Esophagus muscularis mucosa (tissue), 3 donors: Measurements from ENCODE around the gene CNGA3.

ENCODE experiments used
- POLR2A ChIP-seq: fragments of 450-650 bp; IDR thresholded peaks from one replicate; pipeline ENCODE4 v1.6.1; 2017; ENCODE audit warnings: antibody characterized with exemption, moderate library complexity, mild to moderate bottlenecking, low read depth
- POLR2AphosphoS5 ChIP-seq, 2 donors: sonication (generic); formaldehyde crosslinking; IDR thresholded peaks; one replicate each; pipeline ENCODE4 v1.6.1; 2017; ENCODE audit warnings: antibody characterized with exemption in 2 of 2
- TF ChIP-seq, protein P1 (sequence below), 3 experiments: fragments of 200-600 bp in 2 of 3; fragments of 450-650 bp in 1 of 3; sonication (generic) in 2 of 3; IDR thresholded peaks; one replicate each; pipeline ENCODE4 v1.5.1; 2017 to 2019; ENCODE audit warnings: antibody characterized with exemption in 3 of 3, mild to moderate bottlenecking in 2 of 3, moderate library complexity in 1 of 3

DNA sequence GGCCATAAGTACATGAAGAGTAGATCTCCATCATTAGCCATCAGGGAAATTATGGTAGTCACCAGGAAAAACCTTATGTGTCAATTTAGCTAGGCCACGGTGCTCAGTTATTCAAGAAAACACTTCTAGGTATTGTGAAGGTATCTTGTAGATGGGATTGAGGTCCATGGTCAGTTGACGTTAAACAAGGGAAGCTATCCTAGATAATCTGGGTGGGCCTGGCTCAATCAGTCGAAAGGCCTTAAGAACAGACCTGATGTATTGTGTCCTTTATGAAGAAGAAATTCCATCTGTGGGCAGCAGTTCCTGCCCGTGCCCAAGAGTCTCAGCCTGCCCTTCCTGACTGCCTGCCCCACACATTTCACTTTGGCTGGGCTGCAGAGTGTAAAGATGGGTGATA, 16.7 kb upstream of the CNGA3 start:
- no peak for TF ChIP-seq POLR2A
- TF ChIP-seq, protein P1, sequence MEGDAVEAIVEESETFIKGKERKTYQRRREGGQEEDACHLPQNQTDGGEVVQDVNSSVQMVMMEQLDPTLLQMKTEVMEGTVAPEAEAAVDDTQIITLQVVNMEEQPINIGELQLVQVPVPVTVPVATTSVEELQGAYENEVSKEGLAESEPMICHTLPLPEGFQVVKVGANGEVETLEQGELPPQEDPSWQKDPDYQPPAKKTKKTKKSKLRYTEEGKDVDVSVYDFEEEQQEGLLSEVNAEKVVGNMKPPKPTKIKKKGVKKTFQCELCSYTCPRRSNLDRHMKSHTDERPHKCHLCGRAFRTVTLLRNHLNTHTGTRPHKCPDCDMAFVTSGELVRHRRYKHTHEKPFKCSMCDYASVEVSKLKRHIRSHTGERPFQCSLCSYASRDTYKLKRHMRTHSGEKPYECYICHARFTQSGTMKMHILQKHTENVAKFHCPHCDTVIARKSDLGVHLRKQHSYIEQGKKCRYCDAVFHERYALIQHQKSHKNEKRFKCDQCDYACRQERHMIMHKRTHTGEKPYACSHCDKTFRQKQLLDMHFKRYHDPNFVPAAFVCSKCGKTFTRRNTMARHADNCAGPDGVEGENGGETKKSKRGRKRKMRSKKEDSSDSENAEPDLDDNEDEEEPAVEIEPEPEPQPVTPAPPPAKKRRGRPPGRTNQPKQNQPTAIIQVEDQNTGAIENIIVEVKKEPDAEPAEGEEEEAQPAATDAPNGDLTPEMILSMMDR (IDR thresholded peaks at IDR 0.05), result no peak
- no peak for TF ChIP-seq POLR2AphosphoS5 (IDR thresholded peaks at IDR 0.05)
